GM12875 (cell line): ENCODE results near the gene SMIM20.

Experiments used
- H3K4me3 ChIP-seq: one replicate; pipeline ENCODE4 v1.5.1; 2011; ENCODE audit warnings: low read depth, low read length, control low read depth
- CTCF ChIP-seq: IDR thresholded peaks from 2 replicates; pipeline ENCODE4 v1.5.1; 2011; ENCODE audit warnings: low read depth, mild to moderate bottlenecking, control low read depth, inconsistent platforms, low read length, moderate library complexity, borderline replicate concordance; ENCODE audit not compliant: insufficient read depth

SMIM20 gene

GRCh38 chr4:25892796-25893195 is 21.2 kb upstream of the SMIM20 start:
- no peak for TF ChIP-seq CTCF

GRCh38 chr4:25896776-25897539 is 17.1 kb upstream of the SMIM20 start:
- H3K4me3 ChIP-seq = no peak overlapping the region
- no peak for TF ChIP-seq CTCF

More at GRCh38 chr4:25892796-25893195, 21.2 kb upstream of the SMIM20 start:
- H3K4me3 ChIP-seq = no peak overlapping the region

GRCh38 chr4:25900310-25900709 is 13.7 kb upstream of the SMIM20 start:
- H3K4me3 ChIP-seq = no peak overlapping the region
- no peak for TF ChIP-seq CTCF

GRCh38 chr4:25901030-25901430 is 13.0 kb upstream of the SMIM20 start:
- no peak overlapping the region for H3K4me3 ChIP-seq
- TF ChIP-seq CTCF = no peak

- TF ChIP-seq CTCF = no peak
Measured at GRCh38 chr4:25903900-25904747, 9.9 kb upstream of the SMIM20 start.

GRCh38 chr4:25904748-25905082 is 9.3 kb upstream of the SMIM20 start:
- H3K4me3 ChIP-seq = no peak overlapping the region
- no peak for TF ChIP-seq CTCF

More at GRCh38 chr4:25903900-25904747, 9.9 kb upstream of the SMIM20 start:
- H3K4me3 ChIP-seq = no peak overlapping the region
